Stimulated activated CD8-positive, alpha-beta memory T cell treated with anti-CD3 and anti-CD28 coated beads, Interleukin-12 subunit alpha, Interleukin-12 subunit beta, amount 100 ng/mL, for 24 hours (primary cell): ENCODE measurements around the gene PTPN22.
"Not testable (repeated sequence)": the region's sequence is repeated elsewhere in the genome, so short reads cannot be mapped to it uniquely, and the experiment has no call there.

Experiments
- DNase-seq: peaks from one replicate; pipeline ENCODE4 v3.0.0-alpha.2; 2020; ENCODE audit errors: extremely low read depth

Gene PTPN22

GRCh38 chr1:113852694-113853093 is 18.8 kb downstream of the PTPN22 start:
- not testable (repeated sequence) for DNase-seq

GRCh38 chr1:113850127-113850796 is 21.2 kb downstream of the PTPN22 start:
- DNase-seq = no peak

- DNase-seq = no peak
These were observed 22.4 kb downstream of the PTPN22 start for GRCh38 chr1:113849072-113849471.

GRCh38 chr1:113846391-113847035 is 25.0 kb downstream of the PTPN22 start:
- DNase-seq = no peak

GRCh38 chr1:113836534-113836933 is 35.0 kb downstream of the PTPN22 start:
- no peak for DNase-seq

GRCh38 chr1:113835686-113836290 is 35.7 kb downstream of the PTPN22 start:
- DNase-seq = no peak

GRCh38 chr1:113834716-113835115 is 36.8 kb downstream of the PTPN22 start:
- no peak for DNase-seq

GRCh38 chr1:113830039-113830438 is 41.5 kb downstream of the PTPN22 start:
- no peak for DNase-seq

- DNase-seq = no peak
These were observed 49.6 kb downstream of the PTPN22 start for GRCh38 chr1:113821916-113822315.

- no peak for DNase-seq
These were observed 52.9 kb downstream of the PTPN22 start for GRCh38 chr1:113818578-113818977.

GRCh38 chr1:113813218-113813617 is 58.3 kb downstream of the PTPN22 start:
- no peak for DNase-seq

GRCh38 chr1:113812661-113813135 is 58.8 kb downstream of the PTPN22 start:
- DNase-seq = no peak

GRCh38 chr1:113811888-113812660 is 59.4 kb downstream of the PTPN22 start, which contains the start of gene RSBN1:
TSS of gene RSBN1 (minus strand) at chr1:113812476. CDS start at chr1:113812412, 64 bp downstream.
- DNase-seq = peak; percentile 90

- peak; percentile 10 for DNase-seq
These were observed 60.2 kb downstream of the PTPN22 start for GRCh38 chr1:113811156-113811887.

- no peak for DNase-seq
These were observed 61.6 kb downstream of the PTPN22 start for GRCh38 chr1:113809670-113810602.

- DNase-seq = no peak
These were observed 62.9 kb downstream of the PTPN22 start for GRCh38 chr1:113808450-113809195.

GRCh38 chr1:113805639-113806038 is 65.9 kb downstream of the PTPN22 start:
- DNase-seq = no peak

- DNase-seq = no peak
These were observed 66.3 kb downstream of the PTPN22 start for GRCh38 chr1:113805256-113805531.

GRCh38 chr1:113804421-113805255 is 66.9 kb downstream of the PTPN22 start:
- DNase-seq = no peak
